ENCODE results near the gene APPBP2.
"Not testable (repeated sequence)": the region's sequence is repeated elsewhere in the genome, so short reads cannot be mapped to it uniquely, and the experiment has no call there.

The APPBP2 gene, protein sequence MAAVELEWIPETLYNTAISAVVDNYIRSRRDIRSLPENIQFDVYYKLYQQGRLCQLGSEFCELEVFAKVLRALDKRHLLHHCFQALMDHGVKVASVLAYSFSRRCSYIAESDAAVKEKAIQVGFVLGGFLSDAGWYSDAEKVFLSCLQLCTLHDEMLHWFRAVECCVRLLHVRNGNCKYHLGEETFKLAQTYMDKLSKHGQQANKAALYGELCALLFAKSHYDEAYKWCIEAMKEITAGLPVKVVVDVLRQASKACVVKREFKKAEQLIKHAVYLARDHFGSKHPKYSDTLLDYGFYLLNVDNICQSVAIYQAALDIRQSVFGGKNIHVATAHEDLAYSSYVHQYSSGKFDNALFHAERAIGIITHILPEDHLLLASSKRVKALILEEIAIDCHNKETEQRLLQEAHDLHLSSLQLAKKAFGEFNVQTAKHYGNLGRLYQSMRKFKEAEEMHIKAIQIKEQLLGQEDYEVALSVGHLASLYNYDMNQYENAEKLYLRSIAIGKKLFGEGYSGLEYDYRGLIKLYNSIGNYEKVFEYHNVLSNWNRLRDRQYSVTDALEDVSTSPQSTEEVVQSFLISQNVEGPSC

DNA sequence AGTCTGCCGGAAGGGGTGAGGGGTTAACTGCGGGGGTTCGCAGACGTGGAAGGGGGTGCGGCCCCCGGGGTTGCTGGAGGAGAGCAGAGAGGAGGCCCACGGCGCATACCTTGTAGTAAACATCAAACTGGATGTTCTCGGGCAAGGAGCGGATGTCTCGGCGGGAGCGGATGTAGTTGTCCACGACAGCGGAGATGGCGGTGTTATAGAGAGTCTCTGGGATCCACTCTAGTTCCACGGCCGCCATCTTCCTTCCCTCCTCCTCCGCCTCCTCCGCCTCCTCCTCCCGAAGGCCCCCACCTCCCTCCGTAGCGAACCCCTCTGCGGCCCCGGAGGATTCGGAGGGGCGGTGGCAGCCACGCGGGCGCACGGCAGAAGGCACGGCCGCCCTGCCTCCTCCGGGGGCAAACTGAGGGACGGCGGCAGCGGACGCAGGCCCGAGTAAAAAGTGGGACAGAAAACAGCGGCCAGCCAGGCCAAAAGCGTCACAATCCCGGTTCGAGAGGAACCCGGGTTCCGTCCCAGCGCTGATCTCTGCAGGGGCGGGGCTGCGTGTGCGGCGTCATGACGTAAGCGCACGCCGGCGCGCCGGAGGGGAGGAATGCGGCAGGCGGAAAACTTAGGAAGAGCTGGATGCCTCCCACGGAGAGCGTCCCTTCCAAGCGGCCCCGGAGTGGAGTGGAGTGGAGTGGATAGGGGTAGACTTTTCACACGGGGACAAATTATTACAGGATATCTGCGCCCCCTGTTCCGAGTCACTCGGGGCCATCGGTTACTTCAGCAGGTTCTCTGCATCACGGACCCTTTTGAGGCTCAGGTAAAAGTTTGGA lies at the start of gene APPBP2:
Gene APPBP2 (minus strand): TSS at position 558 of the 830 bp plus-strand sequence. CDS start 311 bp downstream, at position 247.
- peak; percentile 92 for DNase-seq (ENCODE audit: low spot score)

DNA sequence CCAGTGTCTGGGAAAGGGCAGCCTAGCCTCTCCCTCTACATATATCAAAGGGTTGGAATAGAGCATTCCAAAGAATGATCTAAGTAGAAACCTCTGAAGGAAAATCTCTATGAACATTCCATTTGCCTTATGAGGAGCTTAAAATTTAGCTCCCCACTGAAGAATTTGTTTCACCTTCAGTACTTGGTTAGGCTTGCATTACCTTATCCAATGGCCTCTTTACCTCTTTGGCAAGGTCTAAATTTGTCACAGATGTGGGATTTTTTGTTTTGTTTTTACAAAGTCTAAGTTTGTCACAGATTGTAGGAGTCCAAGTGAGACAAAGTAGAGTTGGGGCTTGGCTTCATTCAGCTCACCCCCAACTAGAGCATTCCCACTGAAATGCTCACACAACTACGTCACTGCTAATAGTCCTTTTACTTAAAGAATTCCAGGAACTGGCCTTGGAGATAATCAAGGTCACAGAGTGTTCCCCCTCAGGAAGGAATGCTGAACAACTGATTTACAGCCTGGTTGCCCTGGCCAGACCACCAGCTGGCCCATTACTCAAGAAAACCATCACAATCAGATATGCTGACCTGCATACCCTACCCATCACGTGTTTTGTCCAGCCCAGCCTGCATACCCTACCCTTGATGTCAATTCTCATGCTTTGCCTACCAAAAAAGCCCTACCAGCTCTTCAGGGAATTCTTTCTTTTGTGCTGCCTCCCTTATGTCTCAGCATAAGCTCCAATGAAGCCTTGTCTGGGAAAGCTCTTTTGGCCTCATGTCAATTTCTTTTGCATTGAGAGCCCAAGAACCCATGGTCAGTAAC lies 47.4 kb upstream of the APPBP2 start:
- DNase-seq (ENCODE audit: low spot score): no peak

DNA sequence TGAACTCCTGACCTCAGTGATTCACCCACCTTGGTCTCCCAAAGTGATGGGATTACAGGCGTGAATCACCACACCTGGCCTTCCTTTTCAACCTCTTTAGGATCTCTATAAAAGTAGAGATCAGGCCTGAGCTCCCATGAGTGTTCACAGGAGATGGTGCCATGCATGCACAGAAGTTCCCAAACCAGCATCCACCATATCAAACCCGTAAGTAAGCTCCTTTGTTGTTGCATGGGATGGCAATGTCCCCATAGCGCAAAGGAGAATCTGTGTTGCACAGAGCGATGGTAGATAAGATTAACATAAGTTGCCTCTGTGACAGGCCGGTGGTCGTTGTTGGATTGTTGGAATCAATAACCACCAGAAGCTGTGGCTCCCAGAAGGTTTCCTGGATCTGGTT lies 39.2 kb upstream of the APPBP2 start:
- DNase-seq (ENCODE audit: low spot score): no peak

DNA sequence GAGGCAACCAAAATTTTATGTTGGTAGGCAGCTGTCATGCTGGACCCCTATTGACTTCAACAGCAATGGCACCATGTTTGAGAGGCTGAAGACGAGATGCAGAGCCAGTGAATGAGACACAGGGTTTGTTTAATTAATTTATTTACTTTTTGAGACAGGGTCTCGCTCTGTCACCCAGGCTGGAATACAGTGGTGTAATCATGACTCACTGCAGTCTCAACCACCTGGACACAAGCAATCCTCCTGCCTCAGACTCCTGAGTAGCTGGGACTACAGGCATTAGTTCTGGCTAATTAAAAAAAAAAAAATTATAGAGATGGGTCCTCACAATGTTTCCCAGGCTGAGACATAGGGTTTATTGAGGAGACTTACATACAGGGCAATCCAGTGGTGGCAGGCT lies 37.7 kb upstream of the APPBP2 start:
- no peak for DNase-seq (ENCODE audit: low spot score)

DNA sequence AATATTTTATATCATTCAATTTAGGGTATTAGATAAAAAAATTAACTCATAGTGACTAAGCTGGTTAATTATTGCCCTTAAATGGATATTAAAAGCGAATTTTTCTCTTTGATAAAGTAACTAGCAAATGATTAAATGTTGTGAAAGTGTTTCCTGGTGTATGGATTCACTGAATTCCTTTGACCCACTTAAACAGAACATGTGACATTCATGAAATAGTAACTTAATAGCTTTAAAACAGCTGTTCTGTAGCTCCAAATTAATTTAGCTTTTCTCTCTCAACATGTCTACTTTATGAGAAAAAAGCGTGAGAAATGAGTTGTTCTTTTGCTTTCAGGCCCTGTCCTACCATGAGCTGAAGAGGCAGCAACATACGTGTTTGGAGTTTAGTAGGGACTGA lies 36.4 kb upstream of the APPBP2 start:
- DNase-seq (ENCODE audit: low spot score): no peak

DNA sequence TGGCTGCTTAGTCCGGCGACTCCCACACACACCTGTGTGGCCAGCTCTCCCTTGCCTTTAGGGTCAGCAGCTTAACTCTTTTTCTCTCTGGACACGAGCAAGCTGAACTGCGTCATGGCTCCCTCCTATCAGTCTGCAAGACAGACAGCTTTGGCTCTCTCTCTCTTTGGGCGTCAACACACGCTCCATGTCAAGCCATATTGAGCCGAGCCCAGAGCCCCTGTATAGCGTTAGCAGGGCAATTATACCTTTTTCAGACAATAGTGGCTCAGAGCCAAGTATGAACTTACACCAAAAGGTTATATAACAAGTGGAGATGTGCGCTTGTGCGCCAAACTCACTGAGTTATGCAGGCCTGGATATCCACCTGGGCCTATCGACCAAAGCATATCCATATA lies 34.8 kb upstream of the APPBP2 start:
- DNase-seq (ENCODE audit: low spot score): no peak

DNA sequence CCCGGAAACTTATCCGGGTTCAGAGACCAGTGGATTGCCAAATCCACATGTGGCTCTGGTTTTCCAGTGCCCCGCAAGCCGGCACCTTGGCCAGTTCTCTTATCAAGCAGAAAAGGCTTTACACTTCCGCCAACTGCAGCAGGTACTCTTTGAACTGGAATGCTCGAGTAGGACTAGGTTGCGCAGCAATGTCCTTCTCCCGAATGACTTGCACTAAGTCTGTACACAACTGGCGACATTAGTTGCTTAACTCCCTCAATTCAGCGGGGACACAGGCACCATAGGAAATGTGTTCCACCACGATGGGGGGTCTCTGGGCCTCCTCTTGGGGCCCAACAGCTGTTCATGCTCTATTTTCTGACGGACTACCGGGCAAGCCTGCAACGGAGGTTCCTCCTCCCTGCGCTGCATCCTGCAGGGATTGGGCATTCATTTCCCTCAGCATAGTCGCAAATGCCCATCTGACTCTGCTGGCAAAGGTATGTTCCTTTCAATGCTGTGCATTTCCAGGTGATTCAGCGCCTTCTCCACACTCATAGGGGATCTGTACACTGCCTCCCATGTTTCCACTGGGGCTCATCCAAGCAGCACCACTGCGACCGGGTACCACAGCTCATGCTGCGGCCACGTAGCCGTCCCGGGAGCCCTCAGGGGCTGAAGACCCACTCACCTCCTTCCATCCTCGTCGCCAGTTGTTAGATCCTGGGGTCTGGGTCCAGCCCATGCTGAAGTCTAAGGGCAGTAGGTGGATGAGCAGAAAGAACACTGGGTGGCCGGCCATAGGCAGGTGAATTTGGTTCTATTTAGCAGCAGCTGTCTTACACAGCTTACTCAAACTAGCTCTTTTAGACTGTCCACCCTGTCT lies 34.2 kb upstream of the APPBP2 start:
- no peak for DNase-seq (ENCODE audit: low spot score)

DNA sequence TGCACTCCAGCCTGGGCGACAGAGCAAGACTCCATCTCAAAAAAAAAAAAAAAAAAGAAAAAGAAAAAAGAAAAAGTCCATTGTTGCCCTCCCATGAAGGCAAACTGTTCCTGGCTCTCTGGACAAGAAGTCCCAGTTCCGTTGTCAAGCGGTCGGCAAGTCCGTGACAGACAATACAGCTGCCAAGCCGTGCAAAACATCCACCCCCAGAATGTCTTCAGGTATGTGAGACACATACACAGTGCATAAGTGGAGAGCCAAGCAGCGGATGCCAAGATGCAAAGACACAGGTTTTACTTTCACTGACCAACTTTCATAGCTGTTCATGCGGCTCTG lies 33.6 kb upstream of the APPBP2 start:
- no peak for DNase-seq (ENCODE audit: low spot score)

DNA sequence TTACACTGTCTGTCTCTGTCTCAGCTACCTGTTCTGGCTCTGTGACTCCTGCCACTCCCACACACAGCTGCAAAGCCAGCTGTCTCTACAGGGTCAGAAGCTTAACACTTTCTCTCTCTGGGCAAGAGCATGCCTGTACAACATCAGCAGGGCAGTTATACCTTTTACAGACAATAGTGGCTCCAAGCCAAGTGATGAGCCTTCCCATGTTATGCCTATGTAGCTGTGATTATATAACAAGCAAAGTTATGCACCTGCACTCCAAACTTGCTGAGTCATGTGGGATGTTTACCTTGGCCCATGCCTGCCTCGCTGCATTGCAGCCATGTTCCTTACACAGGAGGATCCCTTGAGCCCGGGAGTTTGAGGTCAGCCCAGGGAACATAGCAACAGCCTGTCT lies 31.8 kb upstream of the APPBP2 start:
- no peak for DNase-seq (ENCODE audit: low spot score)

DNA sequence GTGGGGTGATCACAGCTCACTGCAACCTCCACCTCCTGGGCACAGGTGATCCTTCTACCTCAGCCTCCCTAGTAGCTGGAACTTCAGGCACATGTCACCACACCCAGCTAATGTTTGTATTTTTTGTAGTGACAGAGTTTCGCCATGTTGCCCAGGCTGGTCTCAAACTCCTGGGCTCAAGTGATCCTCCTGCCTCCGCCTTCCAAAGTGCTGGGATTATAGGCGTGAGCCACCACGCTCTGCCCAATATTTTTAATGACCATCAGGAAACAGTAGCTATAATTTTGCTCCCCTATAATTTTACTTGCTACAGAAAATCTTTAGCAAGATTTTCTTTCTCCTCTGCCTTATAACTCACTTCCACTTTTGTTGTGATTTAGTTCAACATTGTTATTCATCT lies 29.7 kb upstream of the APPBP2 start:
- DNase-seq (ENCODE audit: low spot score): no peak

DNA sequence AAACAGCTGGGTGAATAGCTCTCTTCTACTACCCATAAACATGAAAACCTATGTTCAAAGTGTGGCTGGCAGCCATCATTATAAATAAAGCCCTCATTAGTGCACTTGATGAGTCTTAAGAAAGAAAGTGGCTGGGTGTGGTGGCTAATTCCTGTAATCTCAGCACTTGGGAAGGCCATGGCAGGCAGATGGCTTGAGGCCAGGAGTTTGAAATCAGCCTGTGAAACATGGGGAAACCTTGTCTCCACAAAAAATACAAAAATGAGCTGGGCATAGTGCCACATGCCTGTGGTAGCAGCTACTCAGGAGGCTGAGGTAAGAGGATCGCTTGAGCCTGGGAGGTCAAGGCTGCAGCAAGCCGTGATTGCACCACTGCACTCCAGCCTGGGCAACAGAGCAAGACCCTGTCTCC lies 28.3 kb upstream of the APPBP2 start:
- no peak for DNase-seq (ENCODE audit: low spot score)

DNA sequence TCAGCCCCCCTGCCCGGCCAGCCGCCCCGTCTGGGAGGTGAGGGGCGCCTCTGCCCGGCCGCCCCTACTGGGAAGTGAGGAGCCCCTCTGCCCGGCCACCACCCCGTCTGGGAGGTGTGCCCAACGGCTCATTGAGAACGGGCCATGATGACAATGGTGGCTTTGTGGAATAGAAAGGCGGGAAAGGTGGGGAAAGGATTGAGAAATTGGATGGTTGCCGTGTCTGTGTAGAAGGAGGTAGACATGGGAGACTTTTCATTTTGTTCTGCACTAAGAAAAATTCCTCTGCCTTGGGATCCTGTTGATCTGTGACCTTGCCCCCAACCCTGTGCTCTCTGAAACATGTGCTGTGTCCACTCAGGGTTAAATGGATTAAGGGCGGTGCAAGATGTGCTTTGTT lies 26.2 kb upstream of the APPBP2 start:
- not testable (repeated sequence) for DNase-seq (ENCODE audit: low spot score)

DNA sequence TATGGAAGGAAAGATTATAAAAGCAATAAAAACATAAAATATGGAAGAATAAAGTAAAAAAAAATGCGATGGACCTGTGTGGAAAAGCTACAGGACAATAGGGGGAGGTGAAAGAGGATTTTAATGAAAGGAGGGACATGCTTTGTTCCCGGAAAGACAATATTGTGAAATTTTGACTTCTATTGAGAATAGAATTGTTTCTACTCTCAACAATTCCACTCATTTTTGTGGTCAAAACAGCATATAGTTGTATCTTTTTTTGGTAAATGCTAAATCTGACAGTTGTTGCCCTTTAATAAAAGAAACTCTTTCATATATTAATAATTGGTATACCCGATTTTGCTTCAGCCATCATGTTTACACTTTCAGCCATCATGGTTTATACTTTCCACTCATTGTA lies 22.9 kb upstream of the APPBP2 start:
- DNase-seq (ENCODE audit: low spot score): no peak

DNA sequence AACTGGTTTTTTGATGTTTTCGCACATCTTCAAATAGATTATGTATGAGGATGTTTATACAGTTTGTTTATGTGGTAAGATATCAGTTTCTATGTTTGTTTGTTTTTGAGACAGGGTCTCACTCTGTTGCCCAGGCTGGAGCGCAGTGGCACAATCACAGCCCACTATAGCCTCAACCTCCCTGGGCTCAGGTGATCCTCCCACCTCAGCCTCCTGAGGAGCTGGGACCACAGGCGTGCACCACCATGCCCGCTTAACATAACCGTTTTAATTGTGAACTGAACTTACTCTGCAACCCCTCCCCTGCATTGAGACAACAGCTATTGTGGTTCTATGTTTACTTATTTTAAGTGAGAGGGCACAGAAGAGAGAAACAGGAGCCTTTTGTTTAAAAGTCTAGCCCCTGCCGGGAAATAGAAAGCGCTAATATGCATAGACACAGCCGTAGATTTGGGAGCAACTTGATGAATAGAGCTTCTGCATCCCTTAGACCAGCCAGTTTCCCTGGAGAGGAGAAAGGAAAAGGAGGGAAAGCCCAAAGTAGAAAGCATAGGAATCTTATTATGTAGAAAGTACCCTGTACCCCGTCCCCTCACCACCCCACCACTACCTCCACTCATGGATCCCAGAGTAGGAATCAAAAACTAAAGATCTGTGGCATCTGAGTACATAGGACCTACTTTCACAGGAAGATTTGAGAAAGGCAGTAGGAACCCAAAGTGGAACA lies 19.6 kb upstream of the APPBP2 start:
- peak; percentile 7 for DNase-seq (ENCODE audit: low spot score)

DNA sequence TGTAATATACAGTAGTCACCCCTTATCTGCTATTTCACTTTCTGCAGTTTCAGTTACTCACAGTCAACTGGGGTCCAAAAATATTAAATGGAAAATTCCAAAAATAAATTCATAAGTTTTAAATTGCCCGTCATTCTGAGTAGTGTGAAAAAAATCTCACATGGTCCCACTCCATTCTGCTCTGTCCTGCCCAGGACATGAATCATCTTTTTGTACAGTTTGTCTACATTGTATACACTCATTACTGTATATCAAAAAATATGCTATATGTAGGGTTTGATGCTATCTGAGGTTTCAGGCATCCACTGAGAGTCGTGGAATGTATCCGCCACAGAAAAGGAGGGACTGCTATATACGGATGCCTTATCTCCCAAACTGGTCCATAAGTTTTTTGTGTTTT lies 16.0 kb upstream of the APPBP2 start:
- no peak for DNase-seq (ENCODE audit: low spot score)

DNA sequence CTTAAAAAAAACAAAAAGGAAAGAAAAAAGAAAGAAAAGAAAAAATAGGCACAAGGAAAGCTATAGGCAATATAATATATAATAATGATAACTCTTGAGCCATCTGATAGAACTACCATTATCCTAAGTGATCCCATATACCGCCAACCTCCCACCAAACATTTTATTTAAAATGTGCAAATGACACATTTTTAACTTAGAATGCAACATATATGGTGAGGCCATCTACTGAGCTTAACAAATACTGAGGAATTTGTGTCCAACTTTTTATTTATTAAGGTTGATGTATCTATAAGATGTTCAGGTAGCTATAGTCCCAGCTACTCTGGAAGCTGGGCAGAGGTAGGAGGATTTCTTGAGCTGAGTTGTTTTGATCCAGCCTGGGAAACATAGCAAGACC lies 14.4 kb upstream of the APPBP2 start:
- no peak for DNase-seq (ENCODE audit: low spot score)

DNA sequence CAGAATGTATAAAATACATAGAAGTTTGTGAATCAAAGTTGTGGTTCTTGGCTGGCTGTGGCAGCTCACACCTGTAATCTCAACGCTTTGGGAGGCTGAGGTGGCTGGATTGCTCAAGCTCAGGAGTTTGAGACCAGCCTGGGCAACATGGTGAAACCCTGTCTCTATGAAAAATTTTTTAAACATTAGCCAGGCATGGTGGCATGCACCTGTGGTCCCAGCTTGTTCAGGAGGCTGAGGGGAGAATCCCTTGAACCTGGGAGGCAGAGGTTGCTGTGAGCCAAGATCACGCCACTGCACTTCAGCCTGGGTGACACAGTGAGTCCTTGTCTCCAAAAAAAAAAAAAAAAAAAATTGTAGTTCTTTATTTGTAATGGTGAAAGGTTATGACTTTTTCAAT lies 13.8 kb upstream of the APPBP2 start:
- DNase-seq (ENCODE audit: low spot score): no peak

DNA sequence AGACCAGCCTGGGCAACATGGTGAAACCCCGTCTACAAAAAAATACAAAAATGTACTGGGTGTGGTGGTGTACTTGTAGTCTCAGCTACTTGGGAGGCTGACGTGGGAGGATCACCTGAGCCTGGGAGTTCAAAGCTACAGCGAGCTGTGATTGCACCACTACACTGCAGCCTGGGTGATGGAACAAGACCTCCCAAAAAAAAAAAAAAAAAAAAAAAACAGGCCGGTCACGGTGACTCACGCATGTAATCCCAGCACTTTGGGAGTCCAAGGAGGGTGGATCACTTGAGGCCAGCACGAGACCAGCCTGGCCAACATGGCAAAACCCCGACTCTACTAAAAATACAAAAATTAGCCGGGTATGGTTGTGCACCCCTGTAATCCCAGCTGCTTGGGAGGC lies 12.7 kb upstream of the APPBP2 start:
- DNase-seq (ENCODE audit: low spot score): no peak

DNA sequence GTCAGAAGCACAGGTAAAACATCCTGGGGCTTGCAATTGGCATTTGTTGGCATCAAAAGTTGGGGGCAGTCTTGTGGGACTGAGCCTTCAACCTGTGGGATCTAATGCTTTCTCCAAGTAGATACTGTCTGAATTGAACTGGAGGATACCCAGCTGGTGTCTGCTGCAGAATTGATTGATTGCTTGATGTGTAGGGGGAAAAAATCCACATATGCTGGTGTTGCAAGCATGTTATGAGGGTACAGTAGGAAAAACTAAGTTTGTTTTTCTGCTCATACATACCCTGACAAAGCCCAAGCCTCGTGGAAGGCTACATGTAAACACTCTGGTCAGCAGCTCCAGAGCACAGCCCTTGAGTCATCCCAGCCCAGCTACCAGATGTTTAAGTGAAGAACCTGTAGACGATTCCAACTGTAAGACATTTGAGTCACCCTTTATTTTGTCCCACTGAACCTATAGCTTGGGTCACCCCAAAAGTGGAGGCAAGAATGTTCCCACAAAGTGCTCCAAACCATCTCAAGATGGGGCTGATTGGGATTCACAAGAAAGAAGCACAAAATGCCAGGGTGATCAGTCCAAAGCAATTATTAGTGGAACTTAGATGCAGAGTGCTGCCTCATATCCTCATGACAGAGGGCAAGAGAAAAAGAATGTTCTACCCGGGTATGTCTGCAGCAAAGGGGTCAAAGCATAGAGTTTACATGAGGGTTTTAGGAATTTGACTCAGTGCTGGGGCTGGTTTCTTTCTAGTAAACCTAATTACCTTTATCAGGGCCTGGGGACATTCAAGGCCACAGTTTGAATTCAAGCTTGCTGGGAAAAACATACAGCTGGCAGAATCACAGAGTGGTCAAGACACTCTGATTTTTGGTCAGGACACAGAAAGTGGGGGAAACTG lies 9.6 kb upstream of the APPBP2 start:
- no peak for DNase-seq (ENCODE audit: low spot score)

All from putamen (tissue), 1 donor.